Right lobe of liver (tissue), 4 donors: ENCODE measurements around the gene KCND3.

Source experiments
- POLR2A ChIP-seq: fragments of 450-650 bp; IDR thresholded peaks from one replicate; pipeline ENCODE4 v1.6.1; 2017; ENCODE audit warnings: antibody characterized with exemption, mild to moderate bottlenecking
- TF ChIP-seq, protein P1 (sequence below), 4 donors: fragments of 200-600 bp in 3 of 4; fragments of 450-650 bp in 1 of 4; IDR thresholded peaks; one replicate each; pipeline versions ENCODE4 v1.5.1 to v1.8.0; 2016 to 2022; ENCODE audit warnings: antibody characterized with exemption in 4 of 4, mild to moderate bottlenecking in 2 of 4
- donor health status: DM: no; HTN: no; CAD: no.
- donor health status: DM: no; HTN: no; CAD: no.
- donor health status: DM: no; HTN: yes; CAD: no.

DNA sequence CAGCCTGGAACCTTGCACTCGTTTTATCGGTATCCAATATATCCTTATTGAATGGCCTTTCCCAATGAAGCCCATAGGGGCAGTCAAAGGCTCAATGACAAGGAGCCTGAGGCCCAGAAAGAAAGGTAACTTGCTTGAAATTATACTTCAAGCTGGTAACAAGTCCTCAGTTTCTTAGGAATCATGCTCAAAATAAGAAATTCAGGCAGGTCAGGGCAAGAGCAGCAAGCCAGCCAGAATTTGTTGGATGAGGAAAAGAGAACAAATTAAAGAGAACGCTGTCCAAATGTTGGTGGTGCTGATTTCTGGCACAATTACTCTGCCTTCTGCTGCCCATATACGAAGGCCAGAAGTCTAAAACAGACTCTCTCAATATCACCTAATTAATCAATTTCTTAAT is 156.1 kb downstream of the KCND3 start:
- TF ChIP-seq, protein P1, sequence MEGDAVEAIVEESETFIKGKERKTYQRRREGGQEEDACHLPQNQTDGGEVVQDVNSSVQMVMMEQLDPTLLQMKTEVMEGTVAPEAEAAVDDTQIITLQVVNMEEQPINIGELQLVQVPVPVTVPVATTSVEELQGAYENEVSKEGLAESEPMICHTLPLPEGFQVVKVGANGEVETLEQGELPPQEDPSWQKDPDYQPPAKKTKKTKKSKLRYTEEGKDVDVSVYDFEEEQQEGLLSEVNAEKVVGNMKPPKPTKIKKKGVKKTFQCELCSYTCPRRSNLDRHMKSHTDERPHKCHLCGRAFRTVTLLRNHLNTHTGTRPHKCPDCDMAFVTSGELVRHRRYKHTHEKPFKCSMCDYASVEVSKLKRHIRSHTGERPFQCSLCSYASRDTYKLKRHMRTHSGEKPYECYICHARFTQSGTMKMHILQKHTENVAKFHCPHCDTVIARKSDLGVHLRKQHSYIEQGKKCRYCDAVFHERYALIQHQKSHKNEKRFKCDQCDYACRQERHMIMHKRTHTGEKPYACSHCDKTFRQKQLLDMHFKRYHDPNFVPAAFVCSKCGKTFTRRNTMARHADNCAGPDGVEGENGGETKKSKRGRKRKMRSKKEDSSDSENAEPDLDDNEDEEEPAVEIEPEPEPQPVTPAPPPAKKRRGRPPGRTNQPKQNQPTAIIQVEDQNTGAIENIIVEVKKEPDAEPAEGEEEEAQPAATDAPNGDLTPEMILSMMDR (IDR thresholded peaks at IDR 0.05), result no peak
- TF ChIP-seq POLR2A, result no peak
